ENCODE results near the gene PRKAB2.
A peak's percentile ranks its signal among the peaks of the same experiment; 100 is the strongest.
"Not testable (repeated sequence)": the region's sequence is repeated elsewhere in the genome, so short reads cannot be mapped to it uniquely, and the experiment has no call there.

The PRKAB2 gene

DNA sequence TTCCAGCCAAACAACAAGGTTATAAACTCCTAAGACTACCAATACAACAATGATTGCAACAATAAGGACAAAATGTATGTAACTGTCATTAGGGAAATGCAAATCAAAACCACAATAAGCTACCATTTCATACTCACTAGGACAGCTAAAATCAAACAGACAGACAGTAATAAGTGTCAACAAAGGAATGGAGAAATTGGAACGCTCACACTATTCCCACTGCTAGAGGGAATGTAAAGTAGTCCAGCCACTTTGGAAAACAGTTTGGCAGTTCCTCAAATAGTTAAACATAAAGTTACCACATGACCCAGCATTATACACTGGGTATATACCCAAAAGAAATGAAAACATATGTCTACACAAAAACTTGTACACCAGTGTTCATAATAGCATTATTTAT is 9.3 kb downstream of the PRKAB2 start:
- DNase-seq (ENCODE audit: low read depth), result no peak
- H3K4me3 ChIP-seq (ENCODE audit: low read length), result no peak overlapping the region
- TF ChIP-seq CTCF (conservative IDR thresholded peaks at IDR 0.05; ENCODE audit: low read length), result no peak

DNA sequence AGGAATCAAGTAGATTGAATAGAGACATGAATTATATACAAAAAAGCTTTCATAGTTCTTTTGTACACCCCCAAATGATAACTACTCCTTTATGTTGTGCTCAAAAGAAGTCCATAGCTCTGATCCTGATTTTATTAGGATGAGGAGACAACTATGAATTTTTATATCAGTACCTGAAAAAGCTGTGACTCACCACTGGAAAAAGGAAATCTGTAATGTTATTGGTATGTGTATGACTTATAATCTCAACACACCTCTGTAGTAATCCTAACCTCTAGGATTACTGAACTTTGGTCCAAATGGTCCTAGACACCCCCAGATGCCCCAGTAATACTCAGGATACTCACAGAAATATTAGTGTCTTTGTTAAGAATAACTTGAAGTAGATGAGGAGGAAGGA is 10.2 kb downstream of the PRKAB2 start:
- TF ChIP-seq CTCF (conservative IDR thresholded peaks at IDR 0.05; ENCODE audit: low read length), result no peak
- H3K4me3 ChIP-seq (ENCODE audit: low read length), result no peak overlapping the region
- no peak for DNase-seq (ENCODE audit: low read depth)

DNA sequence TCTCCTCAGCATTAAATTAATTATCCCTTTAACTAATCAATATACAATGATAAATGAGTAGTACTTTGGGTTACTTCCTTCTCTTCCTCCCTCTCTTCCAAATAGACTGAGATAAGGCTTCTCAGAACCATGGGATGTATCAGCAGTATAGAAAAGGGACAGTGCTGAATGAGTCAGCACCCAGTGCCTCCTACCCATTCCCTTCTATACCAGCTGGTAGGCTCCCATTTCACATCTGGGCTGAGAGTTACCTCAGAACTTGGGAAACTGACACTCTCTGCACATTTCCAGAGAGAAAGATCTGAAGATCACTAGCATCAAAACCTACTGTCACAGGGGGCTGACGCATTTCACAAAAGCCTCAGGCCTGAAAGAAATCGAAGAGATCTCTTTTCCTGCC is 15.2 kb downstream of the PRKAB2 start:
- peak; percentile 20 for DNase-seq (ENCODE audit: low read depth)
- H3K4me3 ChIP-seq (ENCODE audit: low read length), result not testable (repeated sequence)

GRCh38 chr1:147156642-147157041 is 15.6 kb downstream of the PRKAB2 start:
- H3K4me3 ChIP-seq (ENCODE audit: low read length), result no peak overlapping the region
- no peak for TF ChIP-seq CTCF (conservative IDR thresholded peaks at IDR 0.05; ENCODE audit: low read length)
- no peak for DNase-seq (ENCODE audit: low read depth)

DNA sequence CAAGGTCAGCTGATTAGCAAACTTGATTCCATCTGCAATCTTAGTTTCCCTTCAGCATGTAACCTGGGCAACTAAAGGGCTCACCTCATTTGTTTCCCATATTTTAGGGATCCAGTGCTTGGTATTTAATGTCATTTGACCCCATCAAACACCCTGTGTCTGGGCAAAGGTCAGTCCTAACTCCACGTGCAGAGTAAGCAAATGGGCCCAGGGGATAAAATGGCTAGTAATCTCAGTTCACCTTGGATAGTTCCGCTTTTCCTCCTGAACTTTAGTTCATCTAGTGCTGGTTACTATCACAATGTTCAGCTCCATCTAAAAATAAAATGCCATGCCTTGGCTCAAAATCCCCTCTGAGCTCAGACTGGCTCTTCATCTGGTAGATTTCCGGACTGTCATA is 19.5 kb downstream of the PRKAB2 start:
- TF ChIP-seq CTCF (conservative IDR thresholded peaks at IDR 0.05; ENCODE audit: low read length), result no peak
- no peak for DNase-seq (ENCODE audit: low read depth)
- H3K4me3 ChIP-seq (ENCODE audit: low read length), result no peak overlapping the region

DNA sequence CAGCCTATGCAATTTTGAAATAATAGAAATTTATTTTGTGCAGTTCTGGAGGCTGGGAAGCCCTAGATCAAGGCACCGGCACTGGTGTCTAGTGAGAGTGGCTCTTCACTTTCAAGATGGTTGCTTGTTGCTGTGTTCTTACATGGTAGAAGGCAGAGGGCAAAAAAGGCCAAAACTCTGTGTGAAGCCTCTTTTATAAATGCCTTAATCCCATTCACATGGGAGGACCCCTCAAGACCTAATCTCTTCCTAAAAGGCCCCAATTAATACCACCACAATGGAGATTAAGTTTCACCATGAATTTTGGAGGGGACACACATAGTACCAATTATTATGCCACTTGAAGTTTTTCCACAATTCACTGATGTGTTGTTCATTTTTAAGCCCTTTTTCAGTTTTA is 21.0 kb downstream of the PRKAB2 start:
- no peak for DNase-seq (ENCODE audit: low read depth)
- H3K4me3 ChIP-seq (ENCODE audit: low read length), result no peak overlapping the region
- no peak for TF ChIP-seq CTCF (conservative IDR thresholded peaks at IDR 0.05; ENCODE audit: low read length)

- no peak for DNase-seq (ENCODE audit: low read depth)
- no peak for TF ChIP-seq CTCF (conservative IDR thresholded peaks at IDR 0.05; ENCODE audit: low read length)
- H3K4me3 ChIP-seq (ENCODE audit: low read length), result no peak overlapping the region
Measured at GRCh38 chr1:147142886-147143285, 29.4 kb downstream of the PRKAB2 start.

DNA sequence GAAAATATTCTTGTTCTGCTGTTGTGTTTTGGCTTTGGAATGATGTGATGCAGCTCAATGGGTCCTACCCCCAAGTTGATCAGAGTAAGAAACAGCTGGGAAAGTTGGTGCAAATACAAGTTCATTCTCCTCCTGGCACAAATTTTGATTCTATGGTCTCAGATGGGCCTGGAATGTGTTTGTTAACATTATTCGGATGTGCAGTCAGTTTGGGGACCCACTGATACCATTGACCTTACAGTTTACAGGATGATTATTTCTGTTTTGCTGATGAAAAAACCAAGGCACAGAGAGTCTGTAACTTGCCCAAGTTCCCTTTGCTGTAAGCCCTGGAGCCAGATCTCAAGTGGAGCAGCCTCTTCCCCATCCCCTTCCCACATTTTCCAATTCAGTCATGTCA is 41.5 kb downstream of the PRKAB2 start:
- not testable (repeated sequence) for DNase-seq (ENCODE audit: low read depth); H3K4me3 ChIP-seq (ENCODE audit: low read length)

Measured in AG10803 (cell line).